Keratinocyte (primary cell): Measurements from ENCODE around the gene MRPS18C.

Experiments
- EZH2 ChIP-seq: IDR thresholded peaks from one replicate; pipeline ENCODE4 v1.6.1; 2012; ENCODE audit warnings: inconsistent platforms, mild to moderate bottlenecking, low read length, moderate library complexity
- TF ChIP-seq, protein P1 (sequence below), 3 experiments: IDR thresholded peaks in 1 of 3; conservative IDR thresholded peaks in 1 of 3; optimal IDR thresholded peaks in 1 of 3; 2 replicates in 2 of 3; 3 replicates in 1 of 3; pipeline versions ENCODE3 to v1.5.1; 2011; ENCODE audit warnings: low read length in 3 of 3, mild to moderate bottlenecking in 3 of 3, moderate library complexity in 2 of 3, control low read depth in 1 of 3, inconsistent platforms in 1 of 3; ENCODE audit not compliant: insufficient read depth in 2 of 3; ENCODE audit errors: extremely low read depth in 1 of 3

DNA sequence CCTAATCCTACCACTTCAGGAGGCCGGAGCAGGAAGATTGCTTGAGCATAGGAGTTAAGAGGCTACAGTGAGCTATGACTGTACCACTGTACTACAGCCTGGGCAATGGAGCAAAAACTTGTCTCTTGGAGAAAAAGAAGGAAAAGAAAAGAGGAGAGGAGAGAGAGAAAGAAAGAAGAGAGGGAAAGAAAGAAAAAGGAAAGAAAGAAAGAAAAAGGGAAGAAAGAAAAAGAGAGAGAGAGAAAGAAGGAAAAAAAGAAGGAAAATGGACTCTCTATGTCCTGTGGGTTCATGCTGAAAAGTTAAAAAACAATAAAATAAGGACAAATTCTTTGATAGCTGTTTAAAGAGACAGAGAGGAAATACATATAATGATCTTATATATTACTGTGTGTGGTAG is 42.3 kb downstream of the MRPS18C start:
- no peak for TF ChIP-seq EZH2
- TF ChIP-seq, protein P1, sequence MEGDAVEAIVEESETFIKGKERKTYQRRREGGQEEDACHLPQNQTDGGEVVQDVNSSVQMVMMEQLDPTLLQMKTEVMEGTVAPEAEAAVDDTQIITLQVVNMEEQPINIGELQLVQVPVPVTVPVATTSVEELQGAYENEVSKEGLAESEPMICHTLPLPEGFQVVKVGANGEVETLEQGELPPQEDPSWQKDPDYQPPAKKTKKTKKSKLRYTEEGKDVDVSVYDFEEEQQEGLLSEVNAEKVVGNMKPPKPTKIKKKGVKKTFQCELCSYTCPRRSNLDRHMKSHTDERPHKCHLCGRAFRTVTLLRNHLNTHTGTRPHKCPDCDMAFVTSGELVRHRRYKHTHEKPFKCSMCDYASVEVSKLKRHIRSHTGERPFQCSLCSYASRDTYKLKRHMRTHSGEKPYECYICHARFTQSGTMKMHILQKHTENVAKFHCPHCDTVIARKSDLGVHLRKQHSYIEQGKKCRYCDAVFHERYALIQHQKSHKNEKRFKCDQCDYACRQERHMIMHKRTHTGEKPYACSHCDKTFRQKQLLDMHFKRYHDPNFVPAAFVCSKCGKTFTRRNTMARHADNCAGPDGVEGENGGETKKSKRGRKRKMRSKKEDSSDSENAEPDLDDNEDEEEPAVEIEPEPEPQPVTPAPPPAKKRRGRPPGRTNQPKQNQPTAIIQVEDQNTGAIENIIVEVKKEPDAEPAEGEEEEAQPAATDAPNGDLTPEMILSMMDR (optimal IDR thresholded peaks at IDR 0.05 in 1 of 3, IDR thresholded peaks at IDR 0.05 in 1 of 3, conservative IDR thresholded peaks at IDR 0.05 in 1 of 3; ENCODE audit: extremely low read depth in 1 of 3, insufficient read depth in 2 of 3, low read length in 3 of 3): no peak
